ENCODE results near the gene PCGF3. TPM values are rescaled to one million over a fixed set of nuclear protein-coding genes. Genes with fewer than 3 reads are reported as not detected.
"Not testable (repeated sequence)": the region's sequence is repeated elsewhere in the genome, so short reads cannot be mapped to it uniquely, and the experiment has no call there.

The PCGF3 gene
- polyA plus RNA-seq, 2 donors: 27.0 to 63.7 TPM

- Histone ChIP-seq H3K27me3 (ENCODE audit: control insufficient read depth in 1 of 2, insufficient read depth in 2 of 2, low read length in 2 of 2) (no peaks in the 10 kb centered on the region), H3K36me3 (ENCODE audit: control insufficient read depth in 2 of 2, insufficient read depth in 2 of 2, low read length in 1 of 2) (peaks cover 7 to 12% of the 10 kb centered on the region in 2 donors), H3K27ac (ENCODE audit: low read depth in 2 of 2, low read length in 1 of 2) (no peak overlapping the region), H3K4me1 (ENCODE audit: control insufficient read depth in 2 of 2, insufficient read depth in 2 of 2, low read length in 1 of 2) (peaks cover 2 to 6% of the 10 kb centered on the region in 2 donors), H3K4me3 (ENCODE audit: low read depth in 1 of 2, low read length in 2 of 2) (no peak overlapping the region), H3K9me3 (ENCODE audit: control insufficient read depth in 2 of 2, insufficient read depth in 1 of 2, low read depth in 1 of 2, low read length in 1 of 2) (no peaks in the 10 kb centered on the region)
- WGBS, 2 donors: 52 to 62% methylated on average over 10 of the region's 10 CpGs
These were observed 38.1 kb upstream of the PCGF3 start for GRCh38 chr4:667545-667925.

- not testable (repeated sequence) for H3K9me3 ChIP-seq (ENCODE audit: control insufficient read depth in 2 of 2, insufficient read depth in 1 of 2, low read depth in 1 of 2, low read length in 1 of 2); H3K4me1 ChIP-seq (ENCODE audit: control insufficient read depth in 2 of 2, insufficient read depth in 2 of 2, low read length in 1 of 2); H3K27ac ChIP-seq (ENCODE audit: low read depth in 2 of 2, low read length in 1 of 2); H3K4me3 ChIP-seq (ENCODE audit: low read depth in 1 of 2, low read length in 2 of 2); H3K27me3 ChIP-seq (ENCODE audit: control insufficient read depth in 1 of 2, insufficient read depth in 2 of 2, low read length in 2 of 2)
- 87 to 96% methylated on average over 6 of the region's 6 CpGs for WGBS, 2 donors
- peaks cover 7 to 12% of the 10 kb centered on the region in 2 donors for H3K36me3 ChIP-seq (ENCODE audit: control insufficient read depth in 2 of 2, insufficient read depth in 2 of 2, low read length in 1 of 2)
These were observed 37.4 kb upstream of the PCGF3 start for GRCh38 chr4:668219-668618.

DNA sequence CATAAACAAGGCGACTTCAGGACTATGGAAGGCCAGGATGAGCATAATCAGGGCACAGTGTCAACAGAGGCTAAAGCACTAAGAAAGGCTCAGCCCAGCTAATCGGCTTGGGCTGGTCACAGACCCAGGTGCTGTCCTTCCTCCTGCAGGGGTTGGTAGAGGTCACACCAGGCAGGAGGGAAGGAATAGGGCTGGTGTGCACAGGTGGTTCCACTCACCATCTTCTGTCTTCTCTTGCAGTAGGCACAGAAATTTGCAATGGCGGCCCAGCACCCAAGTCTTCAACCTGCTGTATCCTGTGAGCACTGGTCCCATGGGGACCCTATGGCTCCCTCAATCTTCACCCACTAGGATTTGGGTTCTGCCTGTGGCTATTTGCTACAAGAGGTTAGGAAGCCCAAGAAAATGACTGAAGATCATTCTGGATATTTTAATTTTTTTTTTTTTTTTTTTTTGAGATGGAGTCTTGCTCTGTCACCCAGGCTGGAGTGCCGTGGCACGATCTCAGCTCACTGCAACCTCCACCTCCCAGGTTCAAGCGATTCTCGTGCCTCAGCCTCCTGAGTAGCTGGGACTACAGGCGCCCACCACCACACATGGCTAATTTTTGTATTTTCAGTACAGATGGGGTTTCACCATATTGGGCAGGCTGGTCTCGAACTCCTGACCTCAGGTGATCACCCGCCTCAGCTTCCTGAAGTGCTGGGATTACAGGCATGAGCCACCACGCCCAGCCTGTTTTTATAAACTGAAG is 35.6 kb upstream of the PCGF3 start:
- peaks cover 7 to 12% of the 10 kb centered on the region in 2 donors for H3K36me3 ChIP-seq (ENCODE audit: control insufficient read depth in 2 of 2, insufficient read depth in 2 of 2, low read length in 1 of 2)
- not testable (repeated sequence) for H3K27me3 ChIP-seq (ENCODE audit: control insufficient read depth in 1 of 2, insufficient read depth in 2 of 2, low read length in 2 of 2); H3K27ac ChIP-seq (ENCODE audit: low read depth in 2 of 2, low read length in 1 of 2); H3K4me3 ChIP-seq (ENCODE audit: low read depth in 1 of 2, low read length in 2 of 2); H3K9me3 ChIP-seq (ENCODE audit: control insufficient read depth in 2 of 2, insufficient read depth in 1 of 2, low read depth in 1 of 2, low read length in 1 of 2); H3K4me1 ChIP-seq (ENCODE audit: control insufficient read depth in 2 of 2, insufficient read depth in 2 of 2, low read length in 1 of 2)
- 84 to 90% methylated on average over 11 of the region's 11 CpGs for WGBS, 2 donors

GRCh38 chr4:671769-672168 is 33.9 kb upstream of the PCGF3 start:
- WGBS, 2 donors: 88 to 95% methylated on average over 3 of the region's 3 CpGs
- Histone ChIP-seq H3K27me3 (ENCODE audit: control insufficient read depth in 1 of 2, insufficient read depth in 2 of 2, low read length in 2 of 2) (no peaks in the 10 kb centered on the region), H3K9me3 (ENCODE audit: control insufficient read depth in 2 of 2, insufficient read depth in 1 of 2, low read depth in 1 of 2, low read length in 1 of 2) (no peaks in the 10 kb centered on the region), H3K4me3 (ENCODE audit: low read depth in 1 of 2, low read length in 2 of 2) (no peak overlapping the region), H3K27ac (ENCODE audit: low read depth in 2 of 2, low read length in 1 of 2) (no peak overlapping the region), H3K4me1 (ENCODE audit: control insufficient read depth in 2 of 2, insufficient read depth in 2 of 2, low read length in 1 of 2) (peaks cover 5 to 14% of the 10 kb centered on the region in 2 donors), H3K36me3 (ENCODE audit: control insufficient read depth in 2 of 2, insufficient read depth in 2 of 2, low read length in 1 of 2) (peaks cover 7 to 12% of the 10 kb centered on the region in 2 donors)

DNA sequence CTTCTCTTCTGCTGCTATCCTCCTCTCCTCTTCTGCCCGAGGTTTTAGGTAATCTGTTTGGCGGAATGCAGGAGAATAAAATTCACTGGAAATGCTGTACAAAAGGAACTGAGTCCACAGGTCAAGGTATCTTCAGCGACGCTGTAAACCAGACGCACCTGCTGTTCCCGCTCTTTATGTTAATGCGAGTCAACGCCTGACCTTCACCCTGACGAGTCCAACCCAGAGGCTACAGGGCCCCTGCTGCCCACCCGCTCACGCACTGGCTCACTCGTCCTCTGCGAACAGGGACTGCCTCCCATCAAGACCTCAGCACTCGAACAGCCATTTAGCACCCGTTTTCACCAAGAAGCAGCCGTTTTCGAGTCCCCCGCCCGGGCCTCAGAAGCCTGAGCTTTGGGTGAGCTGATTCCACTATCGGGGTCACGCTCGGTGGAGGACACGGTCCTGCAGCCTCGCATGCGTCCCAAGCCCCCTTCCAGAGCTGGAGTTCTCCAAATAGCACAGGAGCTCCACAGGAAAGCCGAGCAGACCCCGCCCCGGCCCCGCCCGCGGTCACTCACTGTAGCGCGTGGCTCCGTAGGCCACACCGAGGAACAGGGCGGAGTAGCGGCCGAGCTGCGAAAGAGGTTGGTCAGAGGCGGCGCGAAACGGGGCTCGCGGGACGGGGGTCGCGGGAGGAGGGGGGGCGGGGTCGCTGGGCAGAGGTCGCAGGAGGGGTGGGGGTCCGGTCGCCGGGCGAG is 32.1 kb upstream of the PCGF3 start:
- H3K9me3 ChIP-seq (ENCODE audit: control insufficient read depth in 2 of 2, insufficient read depth in 1 of 2, low read depth in 1 of 2, low read length in 1 of 2): no peaks in the 10 kb centered on the region
- H3K27ac ChIP-seq (ENCODE audit: low read depth in 2 of 2, low read length in 1 of 2): peak overlapping the region; percentile 3 to 76
- H3K27me3 ChIP-seq (ENCODE audit: control insufficient read depth in 1 of 2, insufficient read depth in 2 of 2, low read length in 2 of 2): no peaks in the 10 kb centered on the region
- 7 to 8% methylated on average over 52 to 55 of the region's 55 CpGs for WGBS, 2 donors
- peak overlapping the region; percentile 62 to 68 for H3K4me3 ChIP-seq (ENCODE audit: low read depth in 1 of 2, low read length in 2 of 2)
- peaks cover 7 to 12% of the 10 kb centered on the region in 2 donors for H3K36me3 ChIP-seq (ENCODE audit: control insufficient read depth in 2 of 2, insufficient read depth in 2 of 2, low read length in 1 of 2)
- H3K4me1 ChIP-seq (ENCODE audit: control insufficient read depth in 2 of 2, insufficient read depth in 2 of 2, low read length in 1 of 2): peaks cover 5 to 29% of the 10 kb centered on the region in 2 donors

DNA sequence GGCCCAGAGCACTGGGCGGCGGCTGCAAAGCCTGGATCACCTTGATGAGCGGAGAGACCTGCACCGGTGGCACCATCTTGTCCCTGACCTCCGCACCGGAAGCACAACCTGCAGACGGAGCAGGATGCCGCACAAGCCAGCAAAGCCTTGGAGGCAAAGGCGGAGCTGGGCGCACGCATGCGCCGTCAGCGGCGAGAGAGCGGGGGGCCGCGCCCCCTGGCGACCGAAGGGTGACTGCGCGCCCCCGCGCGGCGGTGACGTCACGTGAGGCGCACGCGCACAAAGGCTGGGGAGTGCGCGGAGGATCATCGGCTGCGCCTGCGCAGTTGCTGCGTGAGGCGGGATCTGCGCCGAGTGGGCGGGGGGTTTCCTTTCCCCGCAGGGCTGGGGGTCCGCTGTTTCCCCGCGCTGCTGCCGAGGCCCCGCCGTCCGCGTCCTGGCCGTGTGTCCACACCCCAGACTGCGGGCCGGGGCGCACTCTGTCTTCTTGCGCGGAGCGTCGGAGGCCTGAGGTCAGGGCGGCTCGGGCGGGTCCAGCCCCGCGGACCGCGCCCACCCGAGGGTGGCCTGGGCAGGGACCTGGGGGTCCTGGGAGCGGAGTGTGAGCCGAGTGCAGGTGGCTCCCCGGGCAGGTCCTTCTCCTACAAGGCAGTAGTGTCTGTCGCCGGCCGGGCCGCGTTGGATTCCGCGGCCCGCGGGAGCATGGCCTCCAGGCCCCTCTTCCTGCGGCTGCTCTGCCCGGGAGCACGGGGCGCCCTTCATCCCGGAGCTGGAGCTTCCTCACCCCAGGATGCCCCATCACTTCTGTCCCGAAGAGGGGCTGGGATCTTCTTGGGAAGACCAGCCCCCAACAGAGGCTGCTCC is 31.2 kb upstream of the PCGF3 start, which contains the start of the genes ATP5ME and MYL5:
Gene ATP5ME, minus strand, starts transcription at position 105 of the 864 bp plus-strand sequence. Its CDS starts 29 bp downstream, at position 76.
Gene MYL5, plus strand, starts transcription at position 371 of the 864 bp plus-strand sequence. CDS start 3,485 bp downstream, outside the sequence.
- peaks cover 5 to 29% of the 10 kb centered on the region in 2 donors for H3K4me1 ChIP-seq (ENCODE audit: control insufficient read depth in 2 of 2, insufficient read depth in 2 of 2, low read length in 1 of 2)
- H3K9me3 ChIP-seq (ENCODE audit: control insufficient read depth in 2 of 2, insufficient read depth in 1 of 2, low read depth in 1 of 2, low read length in 1 of 2): no peaks in the 10 kb centered on the region
- H3K36me3 ChIP-seq (ENCODE audit: control insufficient read depth in 2 of 2, insufficient read depth in 2 of 2, low read length in 1 of 2): peaks cover 7 to 12% of the 10 kb centered on the region in 2 donors
- 0 to 1% methylated on average over 68 to 84 of the region's 84 CpGs for WGBS, 2 donors
- H3K27me3 ChIP-seq (ENCODE audit: control insufficient read depth in 1 of 2, insufficient read depth in 2 of 2, low read length in 2 of 2): no peaks in the 10 kb centered on the region
- H3K4me3 ChIP-seq (ENCODE audit: low read depth in 1 of 2, low read length in 2 of 2): peak within 1 kb of the TSS; percentile 68 to 89
- H3K27ac ChIP-seq (ENCODE audit: low read depth in 2 of 2, low read length in 1 of 2): peak within 1 kb of the TSS; percentile 89 to 90

GRCh38 chr4:675036-675882 is 30.4 kb upstream of the PCGF3 start:
- 61 to 63% methylated on average over 26 of the region's 26 CpGs for WGBS, 2 donors
- Histone ChIP-seq H3K27ac (ENCODE audit: low read depth in 2 of 2, low read length in 1 of 2) (peak overlapping the region; percentile 89 to 90), H3K4me1 (ENCODE audit: control insufficient read depth in 2 of 2, insufficient read depth in 2 of 2, low read length in 1 of 2) (peaks cover 5 to 32% of the 10 kb centered on the region in 2 donors), H3K4me3 (ENCODE audit: low read depth in 1 of 2, low read length in 2 of 2) (peak overlapping the region; percentile 68 to 89), H3K27me3 (ENCODE audit: control insufficient read depth in 1 of 2, insufficient read depth in 2 of 2, low read length in 2 of 2) (no peaks in the 10 kb centered on the region), H3K36me3 (ENCODE audit: control insufficient read depth in 2 of 2, insufficient read depth in 2 of 2, low read length in 1 of 2) (peaks cover 7 to 12% of the 10 kb centered on the region in 2 donors), H3K9me3 (ENCODE audit: control insufficient read depth in 2 of 2, insufficient read depth in 1 of 2, low read depth in 1 of 2, low read length in 1 of 2) (no peaks in the 10 kb centered on the region)

- Histone ChIP-seq H3K27ac (ENCODE audit: low read depth in 2 of 2, low read length in 1 of 2) (no peak overlapping the region), H3K27me3 (ENCODE audit: control insufficient read depth in 1 of 2, insufficient read depth in 2 of 2, low read length in 2 of 2) (no peaks in the 10 kb centered on the region), H3K4me3 (ENCODE audit: low read depth in 1 of 2, low read length in 2 of 2) (no peak overlapping the region), H3K4me1 (ENCODE audit: control insufficient read depth in 2 of 2, insufficient read depth in 2 of 2, low read length in 1 of 2) (peaks cover 10 to 33% of the 10 kb centered on the region in 2 donors), H3K36me3 (ENCODE audit: control insufficient read depth in 2 of 2, insufficient read depth in 2 of 2, low read length in 1 of 2) (peaks cover 7% of the 10 kb centered on the region in 2 donors), H3K9me3 (ENCODE audit: control insufficient read depth in 2 of 2, insufficient read depth in 1 of 2, low read depth in 1 of 2, low read length in 1 of 2) (no peaks in the 10 kb centered on the region)
- WGBS, 2 donors: 66 to 72% methylated on average over 19 of the region's 19 CpGs
These were observed 29.4 kb upstream of the PCGF3 start for GRCh38 chr4:675980-676870.
